GM12878 (cell line): ENCODE data around the gene MATN4. TPM values are rescaled to one million over a fixed set of nuclear protein-coding genes. Genes with fewer than 3 reads are reported as not detected.

Source experiments
- ATF3 ChIP-seq: IDR thresholded peaks from 2 replicates; pipeline ENCODE4 v1.6.1; 2011; ENCODE audit warnings: low read depth, mild to moderate bottlenecking, low read length, moderate library complexity, borderline replicate concordance; ENCODE audit errors: extremely low read depth
- EP300 ChIP-seq, 2 experiments: fragments of 150-350 bp in 1 of 2; IDR thresholded peaks; 2 replicates each; pipeline ENCODE4 v1.6.1; 2011 to 2012; ENCODE audit warnings: low read depth in 2 of 2, low read length in 2 of 2, borderline replicate concordance in 1 of 2, improper control_type of control experiment in 1 of 2, inconsistent platforms in 1 of 2; ENCODE audit not compliant: control insufficient read depth in 1 of 2
- IKZF1 ChIP-seq: fragments of 450-650 bp; conservative IDR thresholded peaks from 2 replicates; pipeline ENCODE4 v1.6.1; 2017; ENCODE audit warnings: antibody characterized with exemption, mild to moderate bottlenecking
- IRF4 ChIP-seq: IDR thresholded peaks from 2 replicates; pipeline ENCODE4 v1.6.1; 2011; ENCODE audit warnings: low read depth, low read length
- IRF5 ChIP-seq: fragments of 450-650 bp; IDR thresholded peaks from 2 replicates; pipeline ENCODE4 v1.6.1; 2017; ENCODE audit warnings: borderline replicate concordance
- MEF2A ChIP-seq: IDR thresholded peaks from 2 replicates; pipeline ENCODE4 v1.6.1; 2011; ENCODE audit warnings: low read depth, mild to moderate bottlenecking, low read length, moderate library complexity; ENCODE audit not compliant: insufficient read depth
- NBN ChIP-seq: fragments of 450-650 bp; IDR thresholded peaks from 2 replicates; pipeline ENCODE4 v1.6.1; 2016
- NRF1 ChIP-seq: conservative IDR thresholded peaks from 2 replicates; pipeline ENCODE4 v1.6.1; 2011; ENCODE audit warnings: mild to moderate bottlenecking, low read depth, low read length, improper control_type of control experiment
- RELA ChIP-seq: fragments of 450-650 bp; IDR thresholded peaks from 2 replicates; pipeline ENCODE4 v1.8.0; 2014; ENCODE audit warnings: borderline replicate concordance; ENCODE audit not compliant: partially characterized antibody
- RELB ChIP-seq: fragments of 450-650 bp; IDR thresholded peaks from 2 replicates; pipeline ENCODE4 v1.6.1; 2017; ENCODE audit warnings: low read depth, mild to moderate bottlenecking, moderate library complexity
- SIX5 ChIP-seq: IDR thresholded peaks from 2 replicates; pipeline ENCODE4 v1.6.1; 2011; ENCODE audit warnings: mild to moderate bottlenecking, low read depth, low read length, moderate library complexity; ENCODE audit not compliant: severe bottlenecking
- ZZZ3 ChIP-seq: IDR thresholded peaks from 2 replicates; pipeline ENCODE4 v1.6.1; 2011; ENCODE audit warnings: low read depth; ENCODE audit not compliant: control insufficient read depth, insufficient read length
- polyA plus RNA-seq, 11 experiments: library from polyadenylated mRNA; depleted of rRNA in 4 of 11; unstranded in 6 of 11; stranded (reverse) in 5 of 11; fragments of >200 nt; fragmentation: Nextera tagmentation in 4 of 11; fragmentation: Illumina TruSeq in 1 of 11; extraction: Ambion mirVana in 4 of 11; extraction: Trizol in 1 of 11; gene quantifications; 1 replicate in 1 of 11; 2 replicates in 10 of 11; pipeline versions ENCODE4 v1.2.1 to v1.2.3, GENCODE V29; 2011 to 2016; ENCODE audit warnings: inconsistent platforms in 2 of 11, missing spikeins in 2 of 11, low read depth in 1 of 11
- total RNA-seq, 4 experiments: library from RNA; depleted of rRNA in 3 of 4; stranded (reverse); fragments of >200 nt in 3 of 4; fragmentation: Illumina TruSeq in 1 of 4; extraction: Trizol in 1 of 4; gene quantifications; 2 replicates each; pipeline versions ENCODE4 v1.2.1 to v1.2.3, GENCODE V29; 2013 to 2021

MATN4 gene
- total and polyA plus RNA-seq, 10 of the 15 experiments (the other 5 are each of a cell fraction or from before 2014, with no cell fraction given), result 0.10 to 0.15 TPM; not detected in 8

- TF ChIP-seq SIX5 (no peak), NBN (no peak), EP300 (IDR thresholded peaks at IDR 0.05; ENCODE audit: borderline replicate concordance in 1 of 2, control insufficient read depth in 1 of 2, low read depth in 2 of 2, low read length in 2 of 2) (no peak), IRF5 (no peak), RELB (no peak), IRF4 (no peak), ZZZ3 (no peak), MEF2A (no peak), NRF1 (no peak), RELA (no peak), IKZF1 (no peak), ATF3 (no peak)
These were observed 59.5 kb downstream of the MATN4 start (continued) for GRCh38 chr20:45248609-45249008.
